IPS-18c (cell line): ENCODE measurements around the gene SAFB.

Source experiments
- H3K4me3 ChIP-seq: 2 replicates; pipeline ENCODE4 v1.7.0; 2013; ENCODE audit warnings: low read depth, mild to moderate bottlenecking, low read length, moderate library complexity; ENCODE audit not compliant: insufficient read depth
- H3K9me3 ChIP-seq: one replicate; pipeline ENCODE4 v1.6.1; 2013; ENCODE audit warnings: mild to moderate bottlenecking, low read length, moderate library complexity; ENCODE audit not compliant: control insufficient read depth, insufficient read depth

Gene SAFB

GRCh38 chr19:5618591-5618990, 4.3 kb upstream of the SAFB start:
- H3K9me3 ChIP-seq, result peaks cover 2% of the 10 kb centered on the region
- H3K4me3 ChIP-seq, result no peak overlapping the region

GRCh38 chr19:5619946-5620345, 2.9 kb upstream of the SAFB start:
- Histone ChIP-seq H3K9me3 (peaks cover 2% of the 10 kb centered on the region), H3K4me3 (no peak overlapping the region)

GRCh38 chr19:5621311-5621944, 1.5 kb upstream of the SAFB start:
- Histone ChIP-seq H3K9me3 (peaks cover 4% of the 10 kb centered on the region), H3K4me3 (peak overlapping the region; percentile 90)

- peak overlapping the region; percentile 90 for H3K4me3 ChIP-seq
These were observed 878 bp upstream of the SAFB start for GRCh38 chr19:5621945-5622464.

DNA sequence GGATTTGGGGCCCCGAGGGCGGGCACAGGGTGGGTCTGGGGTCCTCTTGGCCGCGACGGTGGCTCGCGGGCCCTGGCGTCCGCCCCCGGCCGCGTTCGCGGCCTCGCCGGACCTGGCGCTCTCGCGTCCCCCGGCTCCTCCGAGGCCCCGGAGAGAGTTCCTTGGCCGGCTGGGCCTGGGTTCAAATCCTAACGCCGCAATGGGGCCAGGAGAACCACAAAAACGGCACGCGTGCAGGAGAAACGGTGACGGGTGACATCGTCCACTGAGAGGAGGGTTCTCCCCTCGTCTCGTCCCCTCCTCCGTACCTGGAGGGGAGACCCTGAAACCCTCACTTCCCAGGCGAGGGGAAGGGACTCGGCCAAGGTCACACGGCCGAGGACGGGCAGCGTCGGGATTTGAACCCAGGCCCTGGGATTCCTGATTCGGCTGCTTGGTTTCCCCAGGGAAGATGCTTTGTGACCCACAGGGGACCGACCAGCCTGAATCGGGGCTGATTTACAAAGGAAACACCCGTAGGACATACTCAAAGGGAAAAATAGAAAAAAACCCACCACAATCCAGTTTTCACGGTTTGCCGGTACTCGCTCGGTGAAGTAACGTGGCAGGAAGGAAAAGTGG, 624 bp downstream of the SAFB start:
- H3K9me3 ChIP-seq, result peaks cover 4% of the 10 kb centered on the region
- H3K4me3 ChIP-seq, result peak overlapping the region; percentile 98

More at GRCh38 chr19:5621945-5622464, 878 bp upstream of the SAFB start:
- peaks cover 4% of the 10 kb centered on the region for H3K9me3 ChIP-seq

DNA sequence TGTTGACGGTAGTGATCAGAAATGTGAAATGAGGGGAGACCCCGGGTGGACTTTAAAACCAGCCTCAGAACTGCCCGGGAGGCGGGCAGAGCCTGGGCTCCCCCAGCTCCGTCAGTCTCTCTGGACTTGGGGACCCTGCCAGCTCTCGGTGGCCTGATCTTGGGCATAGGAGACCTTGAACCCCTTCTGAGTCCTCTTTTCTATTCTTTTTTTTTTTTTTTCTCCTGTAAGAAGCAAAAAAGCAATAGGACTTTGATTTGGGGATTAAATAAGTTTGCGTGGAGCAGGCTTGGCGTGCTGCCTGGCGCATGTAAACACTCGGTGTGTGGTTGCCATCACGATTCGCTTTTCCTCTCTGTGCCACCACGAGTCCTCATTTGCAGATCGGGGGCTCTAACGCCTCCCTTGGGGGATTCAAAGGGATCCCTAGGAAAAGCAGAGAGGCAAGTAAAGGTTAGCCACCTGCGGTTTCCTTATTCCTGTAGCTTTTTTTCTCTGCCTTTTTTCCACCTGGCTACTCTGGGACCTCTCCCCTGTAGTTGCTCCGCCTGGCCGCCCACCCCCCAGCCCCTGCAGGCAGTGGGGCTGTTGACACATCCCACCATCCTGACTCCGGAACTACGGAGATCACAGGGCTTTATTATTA, 1.3 kb downstream of the SAFB start:
- Histone ChIP-seq H3K9me3 (peaks cover 4% of the 10 kb centered on the region), H3K4me3 (peak overlapping the region; percentile 98)

DNA sequence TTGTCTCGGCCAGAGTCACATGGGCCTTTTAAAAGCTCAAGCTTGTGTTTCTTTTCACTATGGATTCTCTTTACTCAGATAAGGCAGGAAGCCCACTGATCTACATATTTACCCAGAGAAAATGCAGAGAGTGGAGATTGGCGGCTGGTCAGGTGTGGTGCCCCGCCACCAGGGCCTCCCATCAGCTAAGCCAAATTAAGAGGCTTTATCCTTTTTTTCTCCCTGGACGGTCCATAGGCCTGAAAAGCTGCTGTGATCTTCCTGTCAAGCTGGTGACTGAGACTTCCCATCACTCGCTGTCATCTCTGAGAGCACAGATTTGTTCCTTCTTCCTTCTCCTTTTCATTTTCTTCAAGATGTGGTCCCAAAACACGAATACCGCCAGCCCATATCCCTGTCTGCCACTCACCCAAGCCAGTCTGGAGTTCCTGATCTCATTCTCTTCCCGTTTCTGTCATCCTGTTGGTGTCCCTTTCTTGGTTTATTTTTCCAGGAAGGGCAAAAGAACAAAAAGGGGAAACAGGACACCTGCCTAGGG, 1.9 kb downstream of the SAFB start:
- Histone ChIP-seq H3K4me3 (peak overlapping the region; percentile 98; the same call in 1 of the 2 replicates), H3K9me3 (peaks cover 4% of the 10 kb centered on the region)

GRCh38 chr19:5625641-5626040, 2.8 kb downstream of the SAFB start:
- Histone ChIP-seq H3K9me3 (peaks cover 4% of the 10 kb centered on the region), H3K4me3 (0 out of 2 replicates have a peak overlapping the region, but pooled peaks have one; percentile 11)

DNA sequence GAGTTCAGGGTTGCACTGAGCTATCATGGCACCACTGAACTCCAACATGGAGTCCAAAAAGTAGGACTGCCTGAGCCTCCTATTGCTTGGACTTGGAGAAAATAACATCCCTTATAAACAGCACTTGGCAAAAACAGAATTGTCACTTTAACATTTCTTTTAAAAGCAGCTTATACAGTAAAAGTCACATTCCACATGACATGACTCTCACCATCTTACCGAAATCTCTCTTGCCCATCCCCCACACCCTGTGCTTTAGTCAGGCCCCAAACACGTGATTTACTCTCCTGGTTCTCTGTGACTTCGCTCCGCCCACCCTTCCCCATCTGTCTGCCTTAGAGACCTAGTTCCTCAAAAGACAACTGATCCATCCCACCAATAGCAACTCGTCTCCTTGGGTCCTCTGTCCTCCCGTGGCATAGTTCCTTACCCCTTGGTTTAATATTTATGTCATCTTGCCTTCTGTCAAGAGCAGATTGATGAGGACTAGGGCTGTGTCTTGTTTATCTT, 4.6 kb downstream of the SAFB start:
- no peak overlapping the region for H3K4me3 ChIP-seq
- H3K9me3 ChIP-seq, result peaks cover 2% of the 10 kb centered on the region

DNA sequence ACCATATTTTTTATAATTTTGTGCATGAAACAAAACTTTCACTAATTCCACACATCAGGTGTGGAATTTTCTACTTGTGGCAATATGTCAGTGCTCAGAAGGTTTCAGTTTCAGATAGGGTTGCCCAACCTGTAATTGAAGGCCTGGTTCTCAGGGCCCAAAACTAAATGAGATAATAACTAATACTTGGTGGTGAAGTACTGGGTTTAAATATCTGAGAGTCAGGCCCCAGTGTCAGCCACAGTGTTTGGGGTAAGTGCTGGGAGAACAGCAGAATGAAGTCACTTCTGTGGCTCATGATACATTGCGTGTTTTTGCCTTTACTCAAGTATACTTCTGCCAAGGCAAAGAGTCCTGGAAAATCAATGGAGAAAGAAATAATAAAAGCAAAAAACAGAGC, 5.6 kb downstream of the SAFB start:
- H3K4me3 ChIP-seq, result no peak overlapping the region

DNA sequence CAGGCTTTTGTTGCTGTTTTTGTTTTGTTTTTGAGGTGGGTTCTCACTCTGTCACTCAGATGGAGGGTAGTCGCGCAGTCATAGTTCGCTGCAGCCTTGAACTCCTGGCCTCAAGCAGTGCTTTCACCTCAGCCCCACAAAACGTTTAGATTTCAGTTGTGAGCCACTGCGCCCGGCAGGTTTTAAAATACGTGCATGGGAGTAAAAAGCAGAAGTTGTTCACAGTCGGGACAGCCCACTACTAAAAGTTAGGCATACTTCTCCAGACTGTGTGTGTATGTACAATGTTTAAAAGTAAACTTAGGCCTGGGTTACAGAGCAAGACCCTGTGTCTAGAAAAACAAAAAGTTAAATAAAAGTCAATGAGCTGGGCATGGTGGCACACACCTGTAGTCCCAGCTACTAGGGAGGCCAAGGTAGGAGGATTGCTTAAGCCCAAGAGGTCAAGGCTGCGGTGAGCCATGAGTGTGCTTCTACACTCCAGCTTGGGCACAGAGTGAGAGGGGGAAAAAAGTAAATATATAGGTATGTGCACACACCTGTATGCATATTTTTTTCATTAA, 6.1 kb downstream of the SAFB start:
- H3K4me3 ChIP-seq, result no peak overlapping the region
- H3K9me3 ChIP-seq, result peaks cover 2% of the 10 kb centered on the region

More for the DNA sequence above, 5.6 kb downstream of the SAFB start:
- H3K9me3 ChIP-seq, result peaks cover 2% of the 10 kb centered on the region

- Histone ChIP-seq H3K9me3 (no peaks in the 10 kb centered on the region), H3K4me3 (no peak overlapping the region)
These were observed 8.8 kb downstream of the SAFB start for GRCh38 chr19:5631567-5632240.

DNA sequence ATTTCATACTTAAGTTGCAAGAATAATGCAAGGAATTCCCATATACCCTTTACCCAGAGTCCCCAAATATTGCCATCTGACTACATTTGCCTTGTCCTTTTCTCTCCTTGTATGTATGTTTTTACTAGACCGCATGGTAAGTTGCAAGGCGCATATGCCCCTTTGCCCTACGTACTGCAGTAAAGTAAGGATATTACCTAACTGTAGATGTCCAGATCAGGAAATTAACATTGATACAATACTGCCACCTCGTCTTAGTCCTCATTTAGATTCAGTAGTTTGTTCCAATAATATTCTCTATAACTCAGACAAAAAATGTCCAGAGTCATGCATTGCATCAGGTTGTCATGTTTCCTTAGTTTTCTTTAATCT, 9.3 kb downstream of the SAFB start:
- no peak overlapping the region for H3K4me3 ChIP-seq

GRCh38 chr19:5632657-5633056, 9.8 kb downstream of the SAFB start:
- no peak overlapping the region for H3K4me3 ChIP-seq
- H3K9me3 ChIP-seq, result no peaks in the 10 kb centered on the region

More for the DNA sequence above, 9.3 kb downstream of the SAFB start:
- no peaks in the 10 kb centered on the region for H3K9me3 ChIP-seq

- H3K9me3 ChIP-seq, result no peaks in the 10 kb centered on the region
- no peak overlapping the region for H3K4me3 ChIP-seq
These were observed 12.5 kb downstream of the SAFB start for GRCh38 chr19:5635427-5635826.

- no peaks in the 10 kb centered on the region for H3K9me3 ChIP-seq
- H3K4me3 ChIP-seq, result no peak overlapping the region
These were observed 15.1 kb downstream of the SAFB start for GRCh38 chr19:5637971-5638370.

- Histone ChIP-seq H3K9me3 (no peaks in the 10 kb centered on the region), H3K4me3 (no peak overlapping the region)
These were observed 18.3 kb downstream of the SAFB start for GRCh38 chr19:5641171-5641570.
